Loucy (cell line): ENCODE measurements around the gene TBKBP1.

Experiments used
- H2AFZ ChIP-seq: fragments of 200-600 bp; sonication (generic); 2 replicates; pipeline ENCODE4 v1.6.0; 2016; ENCODE audit warnings: antibody characterized with exemption, mild to moderate bottlenecking, low read length, moderate library complexity
- H3F3A ChIP-seq: fragments of 200-600 bp; 2 replicates; pipeline ENCODE4 v1.6.0; 2016; ENCODE audit warnings: antibody characterized with exemption, low read depth, mild to moderate bottlenecking
- H3K27me3 ChIP-seq: fragments of 200-600 bp; sonication (generic); 2 replicates; pipeline ENCODE4 v1.6.1; 2014; ENCODE audit warnings: low read length, mild to moderate bottlenecking; ENCODE audit not compliant: insufficient read depth, poor library complexity, severe bottlenecking
- H3K36me3 ChIP-seq: fragments of 200-600 bp; sonication (generic); 2 replicates; pipeline ENCODE4 v1.6.1; 2016; ENCODE audit warnings: low read length; ENCODE audit not compliant: insufficient read depth
- H3K4me1 ChIP-seq: fragments of 200-600 bp; sonication (generic); 2 replicates; pipeline ENCODE4 v1.5.1; 2014; ENCODE audit warnings: low read length, mild to moderate bottlenecking; ENCODE audit not compliant: insufficient read depth, poor library complexity, severe bottlenecking
- H3K4me2 ChIP-seq: fragments of 200-600 bp; sonication (generic); 2 replicates; pipeline ENCODE4 v1.6.0; 2014; ENCODE audit warnings: antibody characterized with exemption, low read length, low read depth, mild to moderate bottlenecking; ENCODE audit not compliant: poor library complexity, severe bottlenecking
- H3K4me3 ChIP-seq: fragments of 200-600 bp; sonication (generic); 2 replicates; pipeline ENCODE4 v1.5.1; 2014; ENCODE audit warnings: low read length, mild to moderate bottlenecking, mixed read lengths; ENCODE audit not compliant: poor library complexity, severe bottlenecking
- H3K79me2 ChIP-seq: fragments of 200-600 bp; sonication (generic); 2 replicates; pipeline ENCODE4 v1.6.1; 2014; ENCODE audit warnings: low read length; ENCODE audit not compliant: insufficient read depth
- H3K9ac ChIP-seq: fragments of 200-600 bp; sonication (generic); 2 replicates; pipeline ENCODE4 v1.6.0; 2014; ENCODE audit warnings: mild to moderate bottlenecking, low read depth, low read length, moderate library complexity; ENCODE audit not compliant: poor library complexity, severe bottlenecking
- H3K9me2 ChIP-seq: fragments of 200-600 bp; sonication (generic); replicated peaks from 2 replicates; pipeline ENCODE4 v1.6.1; 2016; ENCODE audit warnings: low read depth, low read length, mixed read lengths
- H3K9me3 ChIP-seq: fragments of 200-600 bp; sonication (generic); 2 replicates; pipeline ENCODE4 v1.6.1; 2014; ENCODE audit warnings: mild to moderate bottlenecking, antibody characterized with exemption, low read length, low read depth; ENCODE audit not compliant: insufficient read depth
- H4K20me1 ChIP-seq: fragments of 200-600 bp; sonication (generic); 2 replicates; pipeline ENCODE4 v1.6.0; 2014; ENCODE audit warnings: antibody characterized with exemption, low read length, mild to moderate bottlenecking; ENCODE audit not compliant: insufficient read depth, poor library complexity, severe bottlenecking
- CTCF ChIP-seq: fragments of 200-600 bp; sonication (generic); conservative IDR thresholded peaks from 2 replicates; pipeline ENCODE4 v1.5.1; 2014; ENCODE audit warnings: mild to moderate bottlenecking, antibody characterized with exemption, low read length
- EZH2phosphoT487 ChIP-seq: fragments of 200-600 bp; IDR thresholded peaks from 2 replicates; pipeline ENCODE4 v1.6.1; 2018; ENCODE audit warnings: antibody characterized with exemption, mild to moderate bottlenecking, moderate library complexity, borderline replicate concordance

Gene TBKBP1

DNA sequence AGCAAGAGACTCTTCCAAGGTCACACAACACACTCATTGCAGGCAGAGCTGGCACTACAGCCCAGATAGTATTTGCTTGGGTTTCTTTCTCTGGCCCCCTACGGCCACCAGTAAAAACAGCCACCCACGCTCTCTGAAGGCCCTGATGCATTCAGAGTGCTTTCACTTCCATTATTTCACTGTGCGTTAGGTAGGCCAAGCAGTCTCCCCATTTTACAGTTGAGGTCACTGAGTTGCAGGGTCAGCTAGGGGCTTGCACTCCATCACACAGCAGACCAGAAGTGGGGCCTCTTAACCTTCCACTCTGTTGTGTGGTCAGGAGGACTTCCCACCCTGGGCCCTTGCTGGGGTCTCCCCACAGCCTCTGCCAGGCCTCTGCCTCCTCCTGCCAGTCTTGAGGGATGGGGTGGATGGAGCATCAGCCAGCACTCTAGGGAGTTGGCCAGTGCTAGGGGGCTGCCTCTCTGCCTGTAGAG, 41.6 kb downstream of the TBKBP1 start:
- Histone ChIP-seq H3K9me2 (no peaks in the 10 kb centered on the region), H3K79me2 (no peaks in the 10 kb centered on the region)

GRCh38 chr17:47736501-47737495, 42.8 kb downstream of the TBKBP1 start:
- no peaks in the 10 kb centered on the region for H3K9me2 ChIP-seq
- H3K36me3 ChIP-seq, result no peaks in the 10 kb centered on the region
- no peaks in the 10 kb centered on the region for H3K27me3 ChIP-seq
- no peak overlapping the region for H3K9ac ChIP-seq
- TF ChIP-seq EZH2phosphoT487, result no peak
- TF ChIP-seq CTCF, result no peak
- no peaks in the 10 kb centered on the region for H3K9me3 ChIP-seq
- H3K79me2 ChIP-seq, result no peaks in the 10 kb centered on the region
- peaks cover 11% of the 10 kb centered on the region for H3K4me1 ChIP-seq
- H2AFZ ChIP-seq, result no peak overlapping the region
- H3F3A ChIP-seq, result no peaks in the 10 kb centered on the region
- no peak overlapping the region for H3K4me2 ChIP-seq
- H3K4me3 ChIP-seq, result no peak overlapping the region
- no peaks in the 10 kb centered on the region for H4K20me1 ChIP-seq

More for the DNA sequence above, 41.6 kb downstream of the TBKBP1 start:
- Histone ChIP-seq H3K4me1 (peaks cover 15% of the 10 kb centered on the region), H3K9ac (no peak overlapping the region), H3F3A (no peaks in the 10 kb centered on the region), H3K36me3 (no peaks in the 10 kb centered on the region), H3K4me3 (no peak overlapping the region), H3K4me2 (no peak overlapping the region), H2AFZ (no peak overlapping the region), H3K9me3 (no peaks in the 10 kb centered on the region), H3K27me3 (no peaks in the 10 kb centered on the region), H4K20me1 (no peaks in the 10 kb centered on the region)
- TF ChIP-seq EZH2phosphoT487, result no peak
- TF ChIP-seq CTCF, result no peak

DNA sequence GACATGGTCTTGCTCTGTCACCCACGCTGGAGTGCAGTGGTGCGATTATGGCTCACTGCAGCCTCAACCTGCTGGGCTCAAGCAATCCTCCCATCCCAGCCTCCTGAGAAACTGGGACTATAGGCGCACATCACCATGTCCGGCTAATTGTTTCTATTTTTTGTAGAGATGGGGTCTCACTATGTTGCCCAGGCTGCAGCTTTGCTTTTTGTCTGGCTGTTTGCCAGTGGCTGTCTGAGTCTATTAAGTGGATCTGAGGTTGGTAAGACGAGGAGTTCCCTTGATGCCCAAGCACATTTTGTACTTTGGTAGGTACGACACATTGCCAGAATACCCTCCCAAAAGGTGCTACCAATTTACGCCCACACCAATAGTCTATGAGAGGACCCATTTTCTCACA, 44.2 kb downstream of the TBKBP1 start:
- Histone ChIP-seq H3K36me3 (no peaks in the 10 kb centered on the region), H3K9me2 (no peaks in the 10 kb centered on the region), H3F3A (no peaks in the 10 kb centered on the region), H3K79me2 (no peaks in the 10 kb centered on the region), H3K27me3 (no peaks in the 10 kb centered on the region), H3K4me3 (no peak overlapping the region), H4K20me1 (no peaks in the 10 kb centered on the region), H3K9ac (no peak overlapping the region), H3K9me3 (no peaks in the 10 kb centered on the region), H3K4me2 (no peak overlapping the region), H2AFZ (no peak overlapping the region), H3K4me1 (no peaks in the 10 kb centered on the region)
- TF ChIP-seq CTCF (no peak), EZH2phosphoT487 (no peak)
